CD4-positive, alpha-beta T cell (primary cell): ENCODE measurements around the gene FSTL4. TPM values are rescaled to one million over a fixed set of nuclear protein-coding genes. Genes with fewer than 3 reads are reported as not detected.

Source experiments
- ATAC-seq: fragments of 200-7000 bp; cut with Tn5 transposase; one replicate; pipeline ENCODE4 v1.10.0; 2022; ENCODE audit warnings: mild to moderate bottlenecking; ENCODE audit not compliant: poor library complexity
- CTCF ChIA-PET: fragments of 350-600 bp; sonication (Branson Sonifier 250); formaldehyde crosslinking; loops from one replicate; lab custom pipeline; 2021; ENCODE audit warnings: antibody characterized with exemption, inconsistent platforms; lab: Charles Lee
- POLR2A ChIA-PET: fragments of 350-600 bp; sonication (Branson Sonifier 250); formaldehyde crosslinking; loops from one replicate; lab custom pipeline; 2021; ENCODE audit warnings: antibody characterized with exemption, inconsistent platforms; lab: Charles Lee
- DNase-seq, 14 experiments: peaks; one replicate each; pipeline ENCODE4 v3.0.0-alpha.2; 2013 to 2020; ENCODE audit warnings: mixed read lengths in 2 of 14
- H3K27ac ChIP-seq, 2 donors: one replicate each; pipeline versions ENCODE4 v1.5.1 to v1.7.0; 2013; ENCODE audit warnings: low read length in 2 of 2, low read depth in 1 of 2, mild to moderate bottlenecking in 1 of 2
- H3K27me3 ChIP-seq, 2 experiments: 1 replicate in 1 of 2; 2 replicates in 1 of 2; pipeline versions ENCODE4 v1.6.1 to v1.7.0; 2013; ENCODE audit warnings: low read length in 2 of 2, control low read depth in 1 of 2, mild to moderate bottlenecking in 1 of 2, moderate library complexity in 1 of 2; ENCODE audit not compliant: insufficient read depth in 2 of 2, control insufficient read depth in 1 of 2
- H3K36me3 ChIP-seq: one replicate; pipeline ENCODE4 v1.6.1; 2013; ENCODE audit warnings: low read length, control low read depth; ENCODE audit not compliant: insufficient read depth
- H3K4me1 ChIP-seq: one replicate; pipeline ENCODE4 v1.6.1; 2013; ENCODE audit warnings: low read length, control low read depth; ENCODE audit not compliant: insufficient read depth
- H3K4me3 ChIP-seq: one replicate; pipeline ENCODE4 v1.5.1; 2013; ENCODE audit warnings: mild to moderate bottlenecking, low read length, moderate library complexity
- H3K9me3 ChIP-seq, 2 experiments: 1 replicate in 1 of 2; 2 replicates in 1 of 2; pipeline versions ENCODE4 v1.6.1 to v1.7.0; 2013; ENCODE audit warnings: low read length in 2 of 2, mild to moderate bottlenecking in 2 of 2, control low read depth in 1 of 2, moderate library complexity in 1 of 2; ENCODE audit not compliant: control insufficient read depth in 1 of 2, insufficient read depth in 1 of 2
- H3K27ac Mint-ChIP-seq: one replicate; pipeline ENCODE4 v1.8.0; 2020; ENCODE audit warnings: mixed read lengths
- H3K27me3 Mint-ChIP-seq: one replicate; pipeline ENCODE4 v1.8.0; 2021; ENCODE audit warnings: mixed read lengths
- H3K36me3 Mint-ChIP-seq: one replicate; pipeline ENCODE4 v1.8.0; 2021; ENCODE audit warnings: low read depth, mixed read lengths
- H3K4me1 Mint-ChIP-seq: one replicate; pipeline ENCODE4 v1.8.0; 2021; ENCODE audit warnings: low read depth, mixed read lengths
- H3K4me3 Mint-ChIP-seq: one replicate; pipeline ENCODE4 v1.8.0; 2020; ENCODE audit warnings: mild to moderate bottlenecking, mixed read lengths
- H3K9me3 Mint-ChIP-seq: one replicate; pipeline ENCODE4 v1.8.0; 2020; ENCODE audit warnings: mixed read lengths
- CTCF ChIP-seq: fragments of 200-600 bp; IDR thresholded peaks from one replicate; pipeline ENCODE4 v1.8.0; 2022; ENCODE audit warnings: antibody characterized with exemption, mild to moderate bottlenecking
- intact Hi-C, 2 experiments: fragments of 100-400 bp; cut with DNase I in 1 of 2; cut with micrococcal nuclease in 1 of 2; formaldehyde crosslinking; loops; one replicate each; pipeline versions ENCODE4 v1.15.1 to v1.9.0; 2023 to 2025; cut with DNase I, micrococcal nuclease
- total RNA-seq, 174 experiments: library from RNA in 2 of 174; stranded (reverse) in 2 of 174; gene quantifications; one replicate each; pipeline ENCODE4 v1.2.3 and lab custom pipeline; 2021 to 2026

The FSTL4 gene
- total RNA-seq, 2 experiments from 2014 or later: not detected

- ChIA-PET CTCF (no interaction called here), POLR2A (no interaction called here)
- H3K36me3 Mint-ChIP-seq: no peaks in the 10 kb centered on the region
- no peak for ATAC-seq
- Histone ChIP-seq H3K36me3 (no peaks in the 10 kb centered on the region), H3K27ac (no peak overlapping the region), H3K27me3 (no peaks in the 10 kb centered on the region), H3K4me1 (peaks cover 53% of the 10 kb centered on the region), H3K4me3 (no peak overlapping the region), H3K9me3 (peaks cover 0 to 4% of the 10 kb centered on the region in 2 experiments)
- H3K4me3 Mint-ChIP-seq: no peak overlapping the region
- H3K9me3 Mint-ChIP-seq: no peaks in the 10 kb centered on the region
- intact Hi-C loops: no loop called here
- peaks cover 12% of the 10 kb centered on the region for H3K27me3 Mint-ChIP-seq
- no peak overlapping the region for H3K27ac Mint-ChIP-seq
- no peak for TF ChIP-seq CTCF
- peaks cover 9% of the 10 kb centered on the region for H3K4me1 Mint-ChIP-seq
- DNase-seq: no peak
Observed at GRCh38 chr5:133469846-133470245, 142.5 kb downstream of the FSTL4 start.

- H3K27ac ChIP-seq: no peak overlapping the region
- H3K36me3 Mint-ChIP-seq: no peaks in the 10 kb centered on the region
- ATAC-seq (no peak), DNase-seq (no peak)
- no peak for TF ChIP-seq CTCF
- peaks cover 11% of the 10 kb centered on the region for H3K27me3 Mint-ChIP-seq
- H3K4me3 ChIP-seq: no peak overlapping the region
- no peak overlapping the region for H3K27ac Mint-ChIP-seq
- H3K4me1 ChIP-seq: peaks cover 47% of the 10 kb centered on the region
- H3K36me3 ChIP-seq: no peaks in the 10 kb centered on the region
- H3K4me3 Mint-ChIP-seq: no peak overlapping the region
- intact Hi-C loops: no loop called here
- ChIA-PET CTCF (no interaction called here), POLR2A (no interaction called here)
- no peaks in the 10 kb centered on the region for H3K27me3 ChIP-seq
- H3K4me1 Mint-ChIP-seq: peaks cover 6% of the 10 kb centered on the region
- H3K9me3 ChIP-seq: peaks cover 0 to 4% of the 10 kb centered on the region in 2 experiments
- H3K9me3 Mint-ChIP-seq: no peaks in the 10 kb centered on the region
Observed at GRCh38 chr5:133469252-133469651, 143.1 kb downstream of the FSTL4 start.

GRCh38 chr5:133468596-133468995 lies 143.7 kb downstream of the FSTL4 start:
- ChIA-PET CTCF (no interaction called here), POLR2A (no interaction called here)
- TF ChIP-seq CTCF: no peak
- peaks cover 6% of the 10 kb centered on the region for H3K4me1 Mint-ChIP-seq
- H3K27me3 Mint-ChIP-seq: peaks cover 5% of the 10 kb centered on the region
- no peak overlapping the region for H3K27ac Mint-ChIP-seq
- Histone ChIP-seq H3K4me1 (peaks cover 43% of the 10 kb centered on the region), H3K36me3 (no peaks in the 10 kb centered on the region), H3K9me3 (peaks cover 0 to 4% of the 10 kb centered on the region in 2 experiments), H3K4me3 (no peak overlapping the region), H3K27me3 (no peaks in the 10 kb centered on the region), H3K27ac (no peak overlapping the region)
- DNase-seq (peak in 1 of 14 experiments; percentile 12), ATAC-seq (no peak)
- intact Hi-C loops: no loop called here
- no peaks in the 10 kb centered on the region for H3K36me3 Mint-ChIP-seq
- H3K4me3 Mint-ChIP-seq: no peak overlapping the region
- H3K9me3 Mint-ChIP-seq: no peaks in the 10 kb centered on the region
